Activated T-helper 1 cell treated with anti-CD3 and anti-CD28 coated beads, Interleukin-12 subunit alpha, Interleukin-12 subunit beta, Interleukin-2, Interleukin-4 antibody, amounts not matched to agents 30 ng/mL and 10 ng/mL and 1 ng/mL, durations not matched to agents 14 hours and 24 hours and 36 hours (primary cell): ENCODE measurements around the gene IL17C. TPM values are rescaled to one million over a fixed set of nuclear protein-coding genes. Genes with fewer than 3 reads are reported as not detected.
"Not testable (repeated sequence)": the region's sequence is repeated elsewhere in the genome, so short reads cannot be mapped to it uniquely, and the experiment has no call there.

Experiments
- DNase-seq: peaks from one replicate; pipeline ENCODE4 v3.0.0; 2021; ENCODE audit warnings: low spot score
- H3K27ac Mint-ChIP-seq: one replicate; pipeline ENCODE4 v1.8.0; 2021; ENCODE audit warnings: mild to moderate bottlenecking, mixed read lengths
- H3K27me3 Mint-ChIP-seq: one replicate; pipeline ENCODE4 v1.8.0; 2022; ENCODE audit warnings: mild to moderate bottlenecking, moderate library complexity, mixed read lengths; ENCODE audit not compliant: insufficient read depth
- H3K36me3 Mint-ChIP-seq: one replicate; pipeline ENCODE4 v1.8.0; 2021; ENCODE audit warnings: low read depth, mixed read lengths
- H3K4me1 Mint-ChIP-seq: one replicate; pipeline ENCODE4 v1.8.0; 2021; ENCODE audit warnings: low read depth, mixed read lengths
- H3K4me3 Mint-ChIP-seq: one replicate; pipeline ENCODE4 v1.8.0; 2021; ENCODE audit warnings: mild to moderate bottlenecking, moderate library complexity, mixed read lengths
- H3K9me3 Mint-ChIP-seq: one replicate; pipeline ENCODE4 v1.8.0; 2021; ENCODE audit warnings: mixed read lengths
- intact Hi-C: fragments of 100-400 bp; cut with micrococcal nuclease; formaldehyde crosslinking; loops from one replicate; pipeline ENCODE4 v1.15.1; 2024
- total RNA-seq: library from RNA; stranded (reverse); gene quantifications from 2 replicates; pipeline ENCODE4 v1.2.3, GENCODE V29; 2022

Gene IL17C
- total RNA-seq, 1 donor from 2014 or later: not detected

DNA sequence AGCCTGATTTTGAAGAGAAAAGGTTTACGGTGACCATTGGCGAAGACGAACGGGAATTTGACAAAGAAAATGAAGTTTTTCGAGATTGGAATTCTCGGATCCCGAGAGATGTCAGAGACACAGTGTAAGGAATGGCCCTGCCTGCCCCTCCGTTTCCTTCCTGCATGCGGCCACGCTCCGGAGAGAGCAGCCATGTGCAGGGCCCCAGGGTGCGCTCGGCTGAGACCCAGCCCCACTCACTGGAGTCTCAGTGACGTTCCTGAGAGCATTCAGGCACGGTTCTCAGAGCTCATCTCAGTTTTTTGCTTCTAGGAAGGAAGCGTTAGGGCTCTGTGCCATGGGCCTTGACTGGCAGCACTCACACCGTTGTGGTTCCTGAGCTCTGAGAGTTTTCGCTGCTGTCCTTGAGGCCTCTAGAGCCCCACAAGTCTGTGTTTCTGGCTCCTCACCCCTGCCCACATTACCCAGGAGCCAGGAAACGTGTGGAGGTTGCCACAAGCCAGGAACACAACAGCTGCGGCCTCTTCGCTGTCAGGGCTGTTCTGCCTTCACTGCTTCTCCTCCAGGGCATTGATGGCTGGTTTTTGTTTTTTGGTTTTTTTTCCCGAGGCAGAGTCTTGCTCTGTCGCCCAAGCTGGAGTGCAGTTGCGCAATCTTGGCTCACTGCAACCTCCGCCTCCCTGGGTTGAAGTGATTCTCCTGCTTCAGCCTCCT, 38.4 kb upstream of the IL17C start:
- no peaks in the 10 kb centered on the region for H3K9me3 Mint-ChIP-seq
- H3K27me3 Mint-ChIP-seq: no peaks in the 10 kb centered on the region
- H3K36me3 Mint-ChIP-seq: peaks cover 34% of the 10 kb centered on the region
- no peak overlapping the region for H3K4me3 Mint-ChIP-seq
- intact Hi-C loops: no loop called here
- DNase-seq: no peak
- H3K27ac Mint-ChIP-seq: no peak overlapping the region
- H3K4me1 Mint-ChIP-seq: no peaks in the 10 kb centered on the region

DNA sequence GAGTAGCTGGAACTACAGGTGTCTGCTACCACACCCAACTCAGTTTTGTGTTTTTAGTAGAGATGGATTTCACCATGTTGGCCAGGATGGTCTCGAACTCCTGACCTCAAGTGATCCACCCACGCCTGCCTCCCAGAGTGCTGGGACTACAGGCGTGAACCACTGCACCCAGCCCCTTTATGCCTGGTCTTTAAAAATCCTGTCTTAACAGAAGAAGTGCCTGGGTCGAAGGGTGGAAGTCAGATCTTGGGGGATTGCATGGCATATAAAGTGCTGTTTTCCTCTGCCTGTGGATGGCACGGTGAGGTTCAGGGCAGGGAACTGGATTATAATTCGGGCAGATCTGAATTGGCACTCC, 37.9 kb upstream of the IL17C start:
- Mint-ChIP-seq H3K4me1 (no peaks in the 10 kb centered on the region), H3K27me3 (no peaks in the 10 kb centered on the region), H3K36me3 (peaks cover 31% of the 10 kb centered on the region), H3K9me3 (no peaks in the 10 kb centered on the region), H3K4me3 (no peak overlapping the region), H3K27ac (no peak overlapping the region)
- no peak for DNase-seq
- intact Hi-C loops: no loop called here

DNA sequence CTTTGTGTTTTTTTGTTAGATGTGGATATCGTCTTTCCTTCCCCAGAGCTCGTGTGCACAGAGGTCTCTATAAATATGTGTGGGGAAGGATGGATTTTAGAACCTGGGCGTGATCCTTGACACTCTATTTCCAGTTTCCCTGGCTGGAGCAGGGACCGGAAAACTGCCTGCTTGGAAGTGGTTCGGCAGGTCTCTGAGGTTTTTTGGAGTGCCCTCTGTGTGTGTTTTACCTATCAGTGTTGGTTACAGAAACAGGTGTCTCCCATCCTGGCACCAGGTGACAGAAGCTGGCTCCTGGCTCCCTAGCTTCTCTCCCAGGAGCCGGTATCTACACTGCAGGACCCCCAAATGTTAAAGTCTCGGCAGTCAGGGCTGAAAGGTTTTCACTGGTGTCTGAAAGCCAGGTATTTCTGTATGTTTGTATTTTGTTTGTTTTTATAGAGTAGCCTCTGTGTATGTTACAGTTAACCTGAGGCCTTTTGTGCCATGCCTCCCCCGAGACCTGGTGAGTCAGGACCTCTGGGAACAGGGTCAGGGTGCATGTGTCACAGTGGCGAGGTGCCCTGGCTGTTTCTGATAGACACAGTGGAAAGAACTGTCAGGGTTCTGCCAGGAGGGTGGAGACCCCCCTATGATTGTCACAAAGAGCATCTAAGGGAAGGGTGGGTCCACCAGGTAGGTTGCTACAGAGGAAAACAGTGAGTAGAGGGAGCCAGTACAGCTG, 36.9 kb upstream of the IL17C start:
- no peak for DNase-seq
- Mint-ChIP-seq H3K27ac (no peak overlapping the region), H3K4me1 (no peaks in the 10 kb centered on the region), H3K4me3 (no peak overlapping the region), H3K36me3 (peaks cover 29% of the 10 kb centered on the region), H3K9me3 (no peaks in the 10 kb centered on the region), H3K27me3 (no peaks in the 10 kb centered on the region)
- intact Hi-C loops: no loop called here

DNA sequence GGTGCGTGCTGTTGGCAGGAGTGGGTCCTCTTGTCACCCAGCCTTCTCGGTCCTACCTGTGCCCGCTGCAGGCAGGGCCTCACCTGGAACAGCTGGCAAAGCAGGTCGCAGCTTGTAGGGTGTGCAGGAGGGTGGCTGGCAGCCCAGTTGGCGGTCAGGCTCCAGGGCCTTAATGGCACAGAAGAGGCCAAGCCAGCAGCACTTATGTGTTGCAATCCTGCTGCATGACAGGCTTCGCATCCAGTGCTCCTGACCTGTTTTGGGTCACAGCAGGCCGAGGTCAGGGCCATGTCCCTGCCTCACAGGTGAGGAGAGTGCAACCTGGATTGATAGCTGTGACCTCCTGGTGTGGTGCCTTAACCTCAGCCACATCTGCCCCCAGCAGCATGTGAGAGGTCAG, 36.3 kb upstream of the IL17C start:
- Mint-ChIP-seq H3K4me1 (no peaks in the 10 kb centered on the region), H3K27me3 (no peaks in the 10 kb centered on the region), H3K9me3 (no peaks in the 10 kb centered on the region), H3K27ac (no peak overlapping the region), H3K36me3 (peaks cover 29% of the 10 kb centered on the region), H3K4me3 (no peak overlapping the region)
- intact Hi-C loops: no loop called here
- DNase-seq: no peak

DNA sequence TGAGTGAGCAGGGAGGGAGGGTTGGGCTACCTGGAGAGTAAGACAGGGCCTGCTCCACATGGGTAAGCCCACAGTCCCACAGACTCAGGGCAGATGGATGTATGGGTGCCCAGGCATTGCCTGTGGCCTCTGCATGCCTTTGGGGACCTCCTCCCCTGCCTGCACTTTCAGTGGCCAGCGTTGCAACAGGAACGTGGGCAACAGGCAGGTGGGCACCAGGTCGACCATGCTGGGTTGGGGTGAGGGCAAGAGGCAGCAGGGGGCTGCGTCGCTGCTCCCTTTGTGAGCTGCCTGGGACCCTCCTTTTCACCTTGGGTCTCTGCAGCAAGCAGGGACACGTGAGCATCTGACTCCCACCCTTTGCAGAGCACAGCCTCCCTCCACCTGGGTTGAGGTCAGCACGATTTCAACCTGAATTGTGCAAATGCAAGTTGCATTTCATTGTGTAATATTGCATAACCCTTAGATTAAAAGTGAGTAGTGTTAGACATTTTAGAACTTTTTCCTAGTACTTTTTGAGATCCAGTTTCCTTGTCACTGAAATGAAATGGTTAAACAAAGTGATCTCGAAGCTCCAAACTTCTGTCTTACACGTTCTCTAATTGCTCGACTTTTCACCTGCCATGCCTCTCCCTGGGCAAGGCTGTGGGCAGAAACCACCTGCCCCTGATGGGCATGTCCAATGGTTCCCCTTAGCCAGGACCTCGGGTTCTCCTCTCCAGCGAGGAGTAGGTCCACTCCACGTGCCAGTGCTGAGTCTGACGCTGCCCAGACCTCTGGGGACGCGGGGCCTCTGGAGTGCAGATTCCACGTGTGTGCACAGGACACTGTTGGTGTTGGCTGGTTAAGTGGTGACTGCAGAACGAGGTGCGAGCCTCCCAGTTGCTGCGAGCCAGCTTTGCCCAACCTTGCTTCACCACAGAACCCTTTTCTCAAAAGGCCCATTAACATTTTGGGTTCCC, 32.9 kb upstream of the IL17C start:
- Mint-ChIP-seq H3K4me3 (no peak overlapping the region), H3K4me1 (no peaks in the 10 kb centered on the region), H3K9me3 (no peaks in the 10 kb centered on the region), H3K27ac (no peak overlapping the region), H3K27me3 (no peaks in the 10 kb centered on the region), H3K36me3 (peaks cover 33% of the 10 kb centered on the region)
- DNase-seq: no peak
- intact Hi-C loops: no loop called here

DNA sequence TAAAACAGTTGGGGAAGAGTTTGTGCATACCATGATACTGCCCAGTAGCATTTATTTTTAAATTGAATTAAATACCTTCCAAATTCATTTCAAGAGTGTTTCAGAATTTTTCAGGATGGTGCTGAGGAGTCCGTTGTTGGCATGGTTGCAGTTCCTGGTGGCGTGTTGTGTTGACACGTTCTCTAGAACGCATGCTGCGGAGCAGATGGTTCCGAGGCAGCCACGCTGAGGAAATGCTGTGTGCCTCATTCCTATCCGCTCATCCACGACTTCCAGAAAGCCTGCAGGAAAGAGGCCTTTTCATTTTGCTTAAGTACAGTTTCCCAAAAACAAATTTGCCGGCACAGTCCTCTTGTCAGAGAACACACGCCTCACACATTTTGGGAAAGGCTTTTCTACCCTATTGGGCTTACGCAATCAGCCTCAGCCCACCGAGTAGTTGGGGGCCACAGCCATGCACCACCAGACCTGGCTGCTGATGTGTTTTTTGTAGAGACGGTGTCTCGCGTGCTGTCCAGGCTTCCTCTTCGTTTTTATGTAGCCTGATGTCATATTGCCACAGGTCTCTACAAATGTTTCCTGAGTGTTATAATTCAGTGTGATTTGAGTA, 32.1 kb upstream of the IL17C start:
- intact Hi-C loops: no loop called here
- no peak overlapping the region for H3K4me3 Mint-ChIP-seq

DNA sequence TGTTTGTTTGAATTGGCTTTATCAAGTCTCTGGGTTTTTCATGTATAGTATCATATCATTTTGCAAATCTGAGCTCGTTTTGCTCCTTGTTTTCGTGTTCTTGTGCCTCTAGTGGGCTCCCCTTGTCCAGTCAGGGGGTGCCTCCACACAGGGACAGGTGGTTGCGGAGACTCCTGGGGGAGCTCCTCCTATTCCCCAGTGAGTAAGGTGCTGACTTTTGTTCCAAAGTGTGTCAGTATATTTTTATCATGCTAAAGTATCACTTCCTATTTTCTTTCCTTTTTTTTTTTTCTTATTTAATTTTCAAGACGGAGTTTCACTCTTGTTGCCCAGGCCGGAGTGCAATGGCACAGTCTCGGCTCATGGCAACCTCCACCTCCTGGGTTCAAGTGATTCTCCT, 30.3 kb upstream of the IL17C start:
- Mint-ChIP-seq H3K4me1 (no peaks in the 10 kb centered on the region), H3K9me3 (no peaks in the 10 kb centered on the region), H3K4me3 (no peak overlapping the region), H3K27ac (no peak overlapping the region), H3K36me3 (peaks cover 29% of the 10 kb centered on the region), H3K27me3 (no peaks in the 10 kb centered on the region)
- intact Hi-C loops: no loop called here
- no peak for DNase-seq

More for the DNA sequence above, 32.1 kb upstream of the IL17C start:
- Mint-ChIP-seq H3K9me3 (no peaks in the 10 kb centered on the region), H3K36me3 (peaks cover 32% of the 10 kb centered on the region), H3K27me3 (no peaks in the 10 kb centered on the region), H3K27ac (no peak overlapping the region), H3K4me1 (no peaks in the 10 kb centered on the region)
- no peak for DNase-seq

DNA sequence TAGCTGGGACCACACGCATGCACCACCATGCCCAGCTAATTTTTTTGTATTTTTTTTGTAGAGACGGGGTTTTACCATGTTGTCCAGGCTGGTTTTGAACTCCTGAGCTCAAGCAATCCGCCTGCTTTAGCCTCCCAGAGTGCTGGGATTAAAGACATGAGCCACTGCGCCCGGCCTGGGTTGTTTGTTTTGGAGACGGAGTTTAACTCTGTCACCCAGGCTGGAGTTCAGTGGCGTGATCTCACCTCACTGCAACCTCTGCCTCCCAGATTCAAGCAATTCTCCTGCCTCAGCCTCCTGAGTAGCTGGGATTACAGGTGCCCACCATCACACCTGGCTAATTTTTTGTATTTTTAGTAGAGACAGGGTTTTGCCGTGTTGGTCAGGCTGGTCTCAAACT, 28.9 kb upstream of the IL17C start:
- H3K27ac Mint-ChIP-seq, H3K9me3 Mint-ChIP-seq, H3K27me3 Mint-ChIP-seq, intact Hi-C loops, H3K4me3 Mint-ChIP-seq, DNase-seq, H3K4me1 Mint-ChIP-seq: not testable (repeated sequence)
- H3K36me3 Mint-ChIP-seq: peaks cover 33% of the 10 kb centered on the region

DNA sequence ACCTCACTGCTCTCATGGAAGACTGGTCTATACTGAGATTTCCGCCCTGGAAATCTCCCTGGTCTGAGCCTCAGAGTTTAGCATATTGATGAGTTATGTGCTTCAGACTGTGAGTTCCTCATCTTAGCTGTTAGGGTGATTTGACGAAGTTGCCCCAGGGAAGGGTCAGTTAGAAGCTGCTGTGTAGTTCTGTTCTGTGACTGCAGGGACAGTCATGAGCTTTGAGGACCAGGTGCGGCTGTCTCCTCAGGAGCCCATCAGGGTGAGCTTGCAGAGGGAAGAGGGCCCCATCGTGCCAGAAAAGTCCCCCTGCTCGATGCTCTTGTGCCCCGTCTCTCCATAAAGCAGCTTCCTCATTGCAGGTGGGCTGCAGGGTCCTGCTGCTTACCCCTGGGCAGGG, 28.3 kb upstream of the IL17C start:
- no peaks in the 10 kb centered on the region for H3K27me3 Mint-ChIP-seq
- intact Hi-C loops: no loop called here
- no peak overlapping the region for H3K27ac Mint-ChIP-seq
- no peaks in the 10 kb centered on the region for H3K9me3 Mint-ChIP-seq
- H3K4me1 Mint-ChIP-seq: no peaks in the 10 kb centered on the region
- no peak for DNase-seq
- H3K36me3 Mint-ChIP-seq: peaks cover 29% of the 10 kb centered on the region
- no peak overlapping the region for H3K4me3 Mint-ChIP-seq

DNA sequence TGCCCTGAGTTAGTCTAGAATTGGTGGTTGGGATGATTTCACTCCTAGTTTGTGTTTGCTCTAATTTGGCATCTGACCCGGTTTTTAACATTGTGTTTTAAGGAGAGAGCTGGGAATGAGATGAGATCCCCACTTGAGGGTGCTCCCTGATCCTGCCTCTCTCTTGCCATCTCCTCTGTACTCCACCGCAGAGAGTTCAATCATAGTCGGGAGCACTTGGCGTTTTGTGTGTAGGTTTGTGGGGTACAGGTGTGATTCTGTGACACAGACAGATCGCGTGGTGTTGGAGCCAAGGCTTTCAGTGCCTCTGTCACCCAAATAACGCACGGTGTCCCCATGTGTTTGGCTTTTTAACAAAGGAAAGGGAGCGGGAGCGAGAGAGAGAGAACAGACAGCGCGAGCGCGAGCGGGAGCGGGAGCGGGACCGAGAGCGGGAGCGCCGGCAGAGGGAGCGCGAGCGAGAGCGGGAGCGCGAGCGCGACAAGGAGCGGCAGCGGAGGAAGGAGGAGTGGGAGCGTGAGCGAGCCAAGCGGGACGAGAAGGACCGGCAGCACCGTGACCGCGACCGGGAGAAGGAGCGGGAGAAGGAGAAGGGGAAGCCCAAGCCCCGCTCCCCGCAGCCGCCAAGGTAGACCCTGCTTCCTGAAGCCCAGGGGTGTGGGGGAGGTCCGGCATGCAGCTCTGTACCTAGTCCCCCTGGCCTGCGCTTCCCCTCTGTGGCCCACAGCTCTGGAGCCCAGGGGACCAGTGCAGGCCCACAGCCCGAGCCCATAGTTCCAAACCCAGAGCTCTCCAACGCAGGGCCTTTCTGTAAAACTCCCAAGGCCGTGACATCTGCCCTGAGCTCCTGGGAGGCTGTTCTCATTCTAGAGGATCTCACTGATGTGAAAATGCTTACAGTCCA, 27.2 kb upstream of the IL17C start:
- DNase-seq: no peak
- peaks cover 32% of the 10 kb centered on the region for H3K36me3 Mint-ChIP-seq
- intact Hi-C loops: no loop called here
- H3K27ac Mint-ChIP-seq: no peak overlapping the region
- H3K27me3 Mint-ChIP-seq: no peaks in the 10 kb centered on the region
- no peaks in the 10 kb centered on the region for H3K4me1 Mint-ChIP-seq
- H3K4me3 Mint-ChIP-seq: no peak overlapping the region
- H3K9me3 Mint-ChIP-seq: no peaks in the 10 kb centered on the region

DNA sequence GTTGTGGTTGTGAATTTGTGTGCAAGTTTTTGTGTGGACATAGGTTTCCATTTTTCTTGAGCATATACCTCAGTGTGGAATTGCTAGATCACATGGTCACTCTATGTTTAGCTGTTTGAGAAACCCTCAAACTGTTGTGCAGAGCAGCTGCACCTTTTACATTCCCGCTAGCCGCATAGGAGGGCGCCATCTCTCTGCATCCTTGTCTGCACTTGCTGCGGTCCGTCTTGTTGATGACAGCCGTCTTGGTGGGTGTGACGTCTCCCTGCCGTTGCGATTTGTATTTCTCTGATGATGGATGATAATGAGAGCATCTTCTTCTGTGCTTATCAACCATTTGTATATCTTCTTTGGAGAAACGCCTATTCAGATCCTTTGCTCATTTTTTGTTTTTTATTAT, 25.1 kb upstream of the IL17C start:
- no peak overlapping the region for H3K27ac Mint-ChIP-seq
- no peak overlapping the region for H3K4me3 Mint-ChIP-seq
- no peaks in the 10 kb centered on the region for H3K9me3 Mint-ChIP-seq
- no peak for DNase-seq
- intact Hi-C loops: no loop called here
- peaks cover 23% of the 10 kb centered on the region for H3K36me3 Mint-ChIP-seq
- no peaks in the 10 kb centered on the region for H3K27me3 Mint-ChIP-seq
- peaks cover 8% of the 10 kb centered on the region for H3K4me1 Mint-ChIP-seq
